T-helper 17 cell (primary cell): ENCODE results near the gene ZNRF3. TPM values are rescaled to one million over a fixed set of nuclear protein-coding genes. Genes with fewer than 3 reads are reported as not detected.

Experiments used
- ATAC-seq: fragments of 150-1000 bp; cut with Tn5 transposase; 2 replicates; pipeline ENCODE4 v1.10.0; 2021; ENCODE audit warnings: mild to moderate bottlenecking, moderate library complexity
- DNase-seq, 3 donors: peaks; one replicate each; pipeline versions ENCODE4 v3.0.0 to v3.0.0-alpha.2; 2020 to 2021
- H3K9me3 ChIP-seq: one replicate; pipeline ENCODE4 v1.7.0; 2013; ENCODE audit warnings: low read length, mild to moderate bottlenecking; ENCODE audit not compliant: control insufficient read depth, poor library complexity, severe bottlenecking
- H3K27ac Mint-ChIP-seq: one replicate; pipeline ENCODE4 v1.8.0; 2022; ENCODE audit warnings: mild to moderate bottlenecking, moderate library complexity, mixed read lengths
- H3K27me3 Mint-ChIP-seq: one replicate; pipeline ENCODE4 v1.8.0; 2022; ENCODE audit warnings: mixed read lengths
- H3K36me3 Mint-ChIP-seq: one replicate; pipeline ENCODE4 v1.8.0; 2022; ENCODE audit warnings: low read depth, mixed read lengths
- H3K4me1 Mint-ChIP-seq: one replicate; pipeline ENCODE4 v1.8.0; 2022; ENCODE audit warnings: mild to moderate bottlenecking, mixed read lengths
- H3K4me3 Mint-ChIP-seq: one replicate; pipeline ENCODE4 v1.8.0; 2022; ENCODE audit warnings: mild to moderate bottlenecking, moderate library complexity, mixed read lengths
- total RNA-seq, 4 donors: library from RNA in 2 of 4; stranded (reverse) in 2 of 4; gene quantifications; one replicate each; pipeline ENCODE4 v1.2.3 and lab custom pipeline; 2022 to 2026

Gene ZNRF3
- total RNA-seq, 2 donors from 2014 or later = 0.31 to 0.72 TPM

DNA sequence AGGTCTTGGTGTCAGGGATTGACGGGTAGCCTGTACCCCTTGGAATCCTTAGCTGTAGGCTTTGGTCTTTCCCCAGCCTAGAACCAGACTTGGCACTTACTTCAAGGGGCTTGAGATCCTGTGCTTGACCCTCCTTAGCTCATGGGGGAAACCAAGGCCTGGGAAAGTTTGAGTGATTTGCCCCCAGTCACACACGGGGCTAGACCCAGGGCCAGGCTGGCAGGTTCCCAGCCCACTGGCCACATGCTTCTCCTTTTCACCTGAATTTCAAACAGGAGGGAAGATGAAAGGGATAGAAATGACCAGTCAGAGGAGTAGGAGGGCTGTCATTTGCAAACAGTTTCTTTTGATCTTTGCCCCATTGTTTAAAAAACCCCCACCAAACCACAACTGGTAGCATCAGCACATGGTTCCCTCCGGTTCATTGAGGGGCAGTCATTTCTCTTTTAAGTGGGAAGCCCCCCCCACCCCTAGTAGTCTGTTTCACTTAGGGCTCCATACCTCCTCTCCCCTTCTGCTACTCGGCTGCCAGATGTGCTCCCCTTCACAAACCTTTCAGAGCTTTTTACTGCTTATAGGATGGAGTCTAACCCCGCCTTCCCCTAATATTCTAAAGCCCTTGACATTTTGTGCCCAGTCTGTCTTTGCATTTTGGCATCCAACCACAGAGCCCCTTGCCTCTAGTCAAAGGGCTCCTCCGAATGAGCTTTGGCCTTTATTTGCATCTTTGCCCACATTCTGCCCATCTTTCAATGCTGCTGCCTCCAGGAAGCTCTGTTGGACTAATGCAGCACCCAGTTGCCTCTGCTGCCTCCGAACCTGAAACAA is 37.6 kb downstream of the ZNRF3 start:
- Mint-ChIP-seq H3K4me3 (no peak overlapping the region), H3K27ac (no peak overlapping the region), H3K27me3 (peaks cover 31% of the 10 kb centered on the region), H3K36me3 (no peaks in the 10 kb centered on the region), H3K4me1 (no peaks in the 10 kb centered on the region)
- no peaks in the 10 kb centered on the region for H3K9me3 ChIP-seq
- DNase-seq (no peak), ATAC-seq (no peak)

- Mint-ChIP-seq H3K36me3 (no peaks in the 10 kb centered on the region), H3K27me3 (peaks cover 34% of the 10 kb centered on the region), H3K27ac (no peak overlapping the region), H3K4me1 (no peaks in the 10 kb centered on the region), H3K4me3 (no peak overlapping the region)
- ATAC-seq (no peak), DNase-seq (no peak)
- H3K9me3 ChIP-seq = no peaks in the 10 kb centered on the region
These were observed 38.2 kb downstream of the ZNRF3 start for GRCh38 chr22:28921585-28921879.

DNA sequence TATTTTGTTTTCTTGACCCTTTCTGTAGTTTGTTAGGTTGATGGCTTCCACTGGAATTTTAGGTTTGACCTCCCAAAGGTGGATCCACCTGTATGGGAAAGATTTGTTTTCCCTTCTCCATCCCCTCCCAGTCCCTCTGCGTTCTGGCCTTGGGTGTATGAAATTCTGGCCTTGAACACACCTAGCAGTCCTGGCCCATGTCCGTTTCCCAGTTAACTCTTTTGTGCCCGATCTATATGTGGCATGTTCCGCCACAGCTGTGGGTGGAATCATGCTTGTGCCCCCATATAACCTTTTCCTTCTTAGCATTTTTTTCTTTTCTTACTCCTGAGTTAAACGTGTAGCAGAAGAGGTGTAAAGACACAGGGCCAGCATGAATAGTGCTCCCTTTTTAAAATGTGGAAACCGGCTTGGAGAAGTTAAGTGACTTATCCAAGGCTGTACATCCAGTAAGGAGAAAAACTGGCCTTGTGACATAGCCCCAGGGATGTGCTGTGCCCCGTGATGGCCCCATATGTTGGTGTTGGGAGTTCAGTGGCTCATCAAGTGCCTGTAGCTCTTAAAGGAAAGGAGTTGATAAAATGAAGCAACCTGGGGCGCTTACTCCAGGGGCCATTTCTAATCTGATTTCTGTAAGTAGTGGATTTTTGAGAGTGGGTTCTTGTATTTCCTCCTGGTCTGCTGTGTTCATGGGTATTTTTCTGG is 39.3 kb downstream of the ZNRF3 start:
- H3K4me1 Mint-ChIP-seq = peaks cover 2% of the 10 kb centered on the region
- DNase-seq = no peak
- H3K27ac Mint-ChIP-seq = no peak overlapping the region
- peaks cover 34% of the 10 kb centered on the region for H3K27me3 Mint-ChIP-seq
- no peaks in the 10 kb centered on the region for H3K36me3 Mint-ChIP-seq
- no peak overlapping the region for H3K4me3 Mint-ChIP-seq
- no peak for ATAC-seq
- H3K9me3 ChIP-seq = no peaks in the 10 kb centered on the region

DNA sequence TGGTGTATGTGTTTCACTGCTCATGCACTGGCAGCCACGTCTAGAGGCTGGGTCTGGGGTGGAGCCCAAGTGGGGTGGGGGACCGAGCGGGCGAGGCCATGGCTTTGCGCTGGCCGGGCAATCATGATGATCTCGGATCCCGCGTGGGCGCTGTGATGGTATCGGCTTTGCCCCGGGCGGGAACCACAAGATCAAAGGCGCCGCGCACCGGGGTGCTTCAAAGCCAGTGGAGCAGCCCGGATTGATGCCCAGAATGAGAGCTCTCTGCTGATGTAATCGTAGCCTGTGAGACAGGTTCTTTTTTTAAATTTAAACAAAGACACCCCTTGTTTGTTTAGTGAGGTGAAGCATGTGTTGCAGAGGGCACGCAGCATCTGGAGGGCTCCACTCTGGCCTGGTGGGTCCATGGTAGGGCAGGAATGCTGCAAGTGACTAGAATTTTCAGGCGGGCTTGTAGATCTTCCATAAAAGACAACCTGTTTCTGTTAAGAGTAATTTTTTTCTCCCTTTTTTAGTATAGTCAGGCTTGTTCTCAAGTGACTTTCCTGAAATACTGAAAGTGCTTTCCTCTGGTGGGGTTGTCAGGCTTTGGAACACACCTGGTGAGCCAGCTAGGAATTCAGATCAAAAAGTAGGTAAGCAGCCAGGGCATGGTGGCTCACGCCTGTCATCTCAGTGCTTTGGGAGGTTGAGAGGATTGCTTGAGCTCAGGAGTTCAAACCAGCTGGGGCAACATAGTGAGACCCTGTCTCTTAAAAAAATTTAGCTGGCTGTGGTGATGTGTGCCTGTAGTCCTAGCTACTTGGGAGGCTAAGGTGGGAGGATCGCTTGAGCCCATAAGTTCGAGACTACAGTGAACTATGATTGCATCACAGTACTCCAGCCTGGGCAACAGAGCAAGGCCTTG is 40.7 kb downstream of the ZNRF3 start:
- H3K9me3 ChIP-seq = no peaks in the 10 kb centered on the region
- Mint-ChIP-seq H3K4me1 (peaks cover 2% of the 10 kb centered on the region), H3K27me3 (peaks cover 34% of the 10 kb centered on the region), H3K36me3 (no peaks in the 10 kb centered on the region), H3K4me3 (no peak overlapping the region), H3K27ac (no peak overlapping the region)
- DNase-seq (no peak), ATAC-seq (no peak)

GRCh38 chr22:28925916-28926315 is 42.5 kb downstream of the ZNRF3 start:
- H3K9me3 ChIP-seq = no peaks in the 10 kb centered on the region
- Mint-ChIP-seq H3K4me1 (peaks cover 4% of the 10 kb centered on the region), H3K27me3 (peaks cover 39% of the 10 kb centered on the region), H3K36me3 (no peaks in the 10 kb centered on the region), H3K27ac (no peak overlapping the region), H3K4me3 (no peak overlapping the region)
- DNase-seq (no peak), ATAC-seq (no peak)

- ATAC-seq (no peak), DNase-seq (no peak)
- Mint-ChIP-seq H3K4me1 (peaks cover 4% of the 10 kb centered on the region), H3K36me3 (no peaks in the 10 kb centered on the region), H3K27ac (no peak overlapping the region), H3K4me3 (no peak overlapping the region), H3K27me3 (peaks cover 46% of the 10 kb centered on the region)
- H3K9me3 ChIP-seq = no peaks in the 10 kb centered on the region
These were observed 44.3 kb downstream of the ZNRF3 start for GRCh38 chr22:28927630-28928029.

- Mint-ChIP-seq H3K36me3 (peaks cover 2% of the 10 kb centered on the region), H3K27ac (no peak overlapping the region), H3K27me3 (peaks cover 51% of the 10 kb centered on the region), H3K4me3 (no peak overlapping the region), H3K4me1 (peaks cover 8% of the 10 kb centered on the region)
- DNase-seq = no peak
- no peaks in the 10 kb centered on the region for H3K9me3 ChIP-seq
- no peak for ATAC-seq
These were observed 45.8 kb downstream of the ZNRF3 start for GRCh38 chr22:28929197-28929596.

DNA sequence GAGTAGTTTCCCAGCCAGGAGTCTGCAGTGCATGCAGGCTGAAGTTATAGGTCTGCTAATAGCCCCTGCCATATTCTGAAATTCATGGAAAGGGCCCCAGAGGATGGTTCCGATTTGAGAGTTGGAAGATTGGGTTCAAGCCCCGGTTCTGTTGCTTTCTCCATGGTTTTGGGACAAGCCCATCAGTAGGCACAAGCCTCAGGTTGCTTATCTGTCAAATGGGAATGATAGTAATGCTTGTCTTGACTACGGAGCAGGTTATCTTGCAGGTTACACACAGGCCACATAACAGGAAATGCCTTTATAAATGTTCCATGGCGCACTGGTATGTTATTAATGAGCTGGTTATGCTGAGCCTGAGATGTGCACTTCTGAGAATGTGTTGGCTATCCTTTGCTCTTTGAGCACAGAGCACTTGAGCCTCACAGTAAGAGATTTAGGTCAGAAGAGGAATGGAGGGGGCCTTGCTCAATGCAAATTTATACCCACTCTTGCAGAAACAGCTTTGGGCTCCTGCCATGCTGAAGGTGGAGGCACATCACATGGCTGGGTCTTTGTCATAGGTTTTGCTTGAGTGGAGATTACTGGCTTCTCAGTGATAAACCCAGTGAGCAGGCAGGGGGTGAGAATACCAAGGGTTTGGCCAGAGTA is 47.1 kb downstream of the ZNRF3 start:
- Mint-ChIP-seq H3K36me3 (peaks cover 2% of the 10 kb centered on the region), H3K4me3 (no peak overlapping the region), H3K27me3 (peaks cover 53% of the 10 kb centered on the region), H3K4me1 (peaks cover 8% of the 10 kb centered on the region), H3K27ac (no peak overlapping the region)
- DNase-seq (no peak), ATAC-seq (no peak)
- no peaks in the 10 kb centered on the region for H3K9me3 ChIP-seq

- ATAC-seq (no peak), DNase-seq (no peak)
- Mint-ChIP-seq H3K27ac (no peak overlapping the region), H3K4me1 (peaks cover 8% of the 10 kb centered on the region), H3K4me3 (no peak overlapping the region), H3K36me3 (peaks cover 2% of the 10 kb centered on the region), H3K27me3 (peaks cover 58% of the 10 kb centered on the region)
- H3K9me3 ChIP-seq = no peaks in the 10 kb centered on the region
These were observed 48.6 kb downstream of the ZNRF3 start for GRCh38 chr22:28931844-28932567.

GRCh38 chr22:28933321-28933720 is 49.9 kb downstream of the ZNRF3 start:
- Mint-ChIP-seq H3K4me1 (peaks cover 6% of the 10 kb centered on the region), H3K27ac (no peak overlapping the region), H3K4me3 (no peak overlapping the region), H3K27me3 (peaks cover 59% of the 10 kb centered on the region), H3K36me3 (peaks cover 2% of the 10 kb centered on the region)
- ATAC-seq (no peak), DNase-seq (no peak)
- no peaks in the 10 kb centered on the region for H3K9me3 ChIP-seq

DNA sequence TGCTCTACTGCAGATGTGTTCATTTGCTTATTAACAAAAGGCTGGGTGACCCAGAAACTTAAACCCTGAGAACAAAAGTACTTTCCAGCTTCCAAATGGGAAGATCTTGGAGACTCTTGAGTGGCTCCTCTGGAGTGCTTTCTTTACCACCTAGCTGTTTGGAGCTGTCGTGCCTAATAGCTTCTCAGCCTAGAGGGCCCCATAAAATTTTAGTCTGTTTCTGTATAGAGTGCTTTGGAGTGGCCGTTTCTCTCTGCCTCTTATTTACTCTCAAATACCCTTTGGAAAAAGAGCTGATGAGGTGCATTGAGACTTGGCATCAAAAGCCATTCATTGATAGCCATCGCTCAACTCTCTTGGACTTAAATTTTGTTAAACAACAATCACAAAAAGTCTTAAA is 50.7 kb downstream of the ZNRF3 start:
- Mint-ChIP-seq H3K27ac (no peak overlapping the region), H3K27me3 (peaks cover 66% of the 10 kb centered on the region)

GRCh38 chr22:28935140-28935539 is 51.8 kb downstream of the ZNRF3 start:
- ATAC-seq (no peak), DNase-seq (no peak)
- no peak overlapping the region for H3K27ac Mint-ChIP-seq
- no peak overlapping the region for H3K4me3 Mint-ChIP-seq
- H3K4me1 Mint-ChIP-seq = peaks cover 6% of the 10 kb centered on the region
- H3K27me3 Mint-ChIP-seq = peaks cover 74% of the 10 kb centered on the region
- H3K9me3 ChIP-seq = no peaks in the 10 kb centered on the region
- H3K36me3 Mint-ChIP-seq = peaks cover 2% of the 10 kb centered on the region

More for the DNA sequence above, 50.7 kb downstream of the ZNRF3 start:
- DNase-seq = no peak
- ATAC-seq = no peak
- peaks cover 6% of the 10 kb centered on the region for H3K4me1 Mint-ChIP-seq
- H3K9me3 ChIP-seq = no peaks in the 10 kb centered on the region
- H3K36me3 Mint-ChIP-seq = peaks cover 2% of the 10 kb centered on the region
- H3K4me3 Mint-ChIP-seq = no peak overlapping the region
